ENCODE results near the gene PHACTR1. TPM values are rescaled to one million over a fixed set of nuclear protein-coding genes. Genes with fewer than 3 reads are reported as not detected.

The PHACTR1 gene
- total RNA-seq, 1 experiment from 2014 or later, result 0.21 TPM

- intact Hi-C loops (cut with micrococcal nuclease; ENCODE audit: unreplicated experiment), result no loop called here
- H3K27me3 Mint-ChIP-seq (ENCODE audit: unreplicated experiment), result peaks cover 77% of the 10 kb centered on the region
- CTCF ChIA-PET, result no interaction called here
- H3K36me3 Mint-ChIP-seq (ENCODE audit: insufficient read depth, unreplicated experiment), result no peaks in the 10 kb centered on the region
- no peak for TF ChIP-seq CTCF (IDR thresholded peaks at IDR 0.05; ENCODE audit: unreplicated experiment)
- H3K9me3 Mint-ChIP-seq (ENCODE audit: low read depth, unreplicated experiment), result no peaks in the 10 kb centered on the region
- no peak for DNase-seq
- H3K4me1 Mint-ChIP-seq (ENCODE audit: low read depth, unreplicated experiment), result no peaks in the 10 kb centered on the region
- H3K27ac Mint-ChIP-seq (ENCODE audit: unreplicated experiment), result no peak overlapping the region
- H3K4me3 Mint-ChIP-seq (ENCODE audit: low read depth, unreplicated experiment), result no peak overlapping the region
- BruUV-seq (replicated peaks), result no TSS peak
These were observed 360.6 kb downstream of the PHACTR1 start for GRCh38 chr6:13077117-13077516.

GRCh38 chr6:13079096-13079723 lies 362.6 kb downstream of the PHACTR1 start:
- CTCF ChIA-PET, result no interaction called here
- Mint-ChIP-seq H3K27ac (ENCODE audit: unreplicated experiment) (no peak overlapping the region), H3K4me1 (ENCODE audit: low read depth, unreplicated experiment) (no peaks in the 10 kb centered on the region), H3K4me3 (ENCODE audit: low read depth, unreplicated experiment) (no peak overlapping the region), H3K36me3 (ENCODE audit: insufficient read depth, unreplicated experiment) (no peaks in the 10 kb centered on the region), H3K9me3 (ENCODE audit: low read depth, unreplicated experiment) (no peaks in the 10 kb centered on the region), H3K27me3 (ENCODE audit: unreplicated experiment) (peaks cover 68% of the 10 kb centered on the region)
- intact Hi-C loops (cut with micrococcal nuclease; ENCODE audit: unreplicated experiment), result no loop called here
- no peak for TF ChIP-seq CTCF (IDR thresholded peaks at IDR 0.05; ENCODE audit: unreplicated experiment)
- DNase-seq, result no peak
- BruUV-seq (replicated peaks), result no TSS peak

- intact Hi-C loops (cut with micrococcal nuclease; ENCODE audit: unreplicated experiment), result no loop called here
- no peak for TF ChIP-seq CTCF (IDR thresholded peaks at IDR 0.05; ENCODE audit: unreplicated experiment)
- DNase-seq, result no peak
- H3K27me3 Mint-ChIP-seq (ENCODE audit: unreplicated experiment), result peaks cover 54% of the 10 kb centered on the region
- no peaks in the 10 kb centered on the region for H3K4me1 Mint-ChIP-seq (ENCODE audit: low read depth, unreplicated experiment)
- no TSS peak for BruUV-seq (replicated peaks)
- CTCF ChIA-PET, result no interaction called here
- no peaks in the 10 kb centered on the region for H3K9me3 Mint-ChIP-seq (ENCODE audit: low read depth, unreplicated experiment)
- H3K4me3 Mint-ChIP-seq (ENCODE audit: low read depth, unreplicated experiment), result no peak overlapping the region
- no peaks in the 10 kb centered on the region for H3K36me3 Mint-ChIP-seq (ENCODE audit: insufficient read depth, unreplicated experiment)
- no peak overlapping the region for H3K27ac Mint-ChIP-seq (ENCODE audit: unreplicated experiment)
These were observed 364.1 kb downstream of the PHACTR1 start for GRCh38 chr6:13080462-13081188.

- no peak for DNase-seq
- no peak overlapping the region for H3K4me3 Mint-ChIP-seq (ENCODE audit: low read depth, unreplicated experiment)
- no peak overlapping the region for H3K27ac Mint-ChIP-seq (ENCODE audit: unreplicated experiment)
- peaks cover 48% of the 10 kb centered on the region for H3K27me3 Mint-ChIP-seq (ENCODE audit: unreplicated experiment)
- H3K4me1 Mint-ChIP-seq (ENCODE audit: low read depth, unreplicated experiment), result no peaks in the 10 kb centered on the region
- intact Hi-C loops (cut with micrococcal nuclease; ENCODE audit: unreplicated experiment), result no loop called here
- H3K9me3 Mint-ChIP-seq (ENCODE audit: low read depth, unreplicated experiment), result no peaks in the 10 kb centered on the region
- no peak for TF ChIP-seq CTCF (IDR thresholded peaks at IDR 0.05; ENCODE audit: unreplicated experiment)
- CTCF ChIA-PET, result no interaction called here
- no TSS peak for BruUV-seq (replicated peaks)
- H3K36me3 Mint-ChIP-seq (ENCODE audit: insufficient read depth, unreplicated experiment), result no peaks in the 10 kb centered on the region
These were observed 364.6 kb downstream of the PHACTR1 start for GRCh38 chr6:13081189-13081563.

Measured in Calu3 (cell line).